KOPT-K1 (cell line): ENCODE data around the gene CRADD.

Experiments
- H3K27ac ChIP-seq: fragments of 200-600 bp; sonication (generic); 2 replicates; pipeline ENCODE4 v1.5.1; 2016; ENCODE audit warnings: antibody characterized with exemption, mild to moderate bottlenecking, low read depth, low read length; ENCODE audit not compliant: poor library complexity, severe bottlenecking
- H3K36me3 ChIP-seq: fragments of 200-600 bp; sonication (generic); 2 replicates; pipeline ENCODE4 v1.5.1; 2017; ENCODE audit warnings: antibody characterized with exemption, mild to moderate bottlenecking, low read length, moderate library complexity; ENCODE audit not compliant: insufficient read depth
- H3K9me3 ChIP-seq: fragments of 200-600 bp; sonication (generic); 2 replicates; pipeline ENCODE4 v1.5.1; 2017; ENCODE audit warnings: antibody characterized with exemption, low read length, mild to moderate bottlenecking; ENCODE audit not compliant: insufficient read depth, poor library complexity, severe bottlenecking

Gene CRADD

GRCh38 chr12:93904124-93904523, 226.9 kb downstream of the CRADD start:
- H3K27ac ChIP-seq: no peak overlapping the region
- no peaks in the 10 kb centered on the region for H3K36me3 ChIP-seq

GRCh38 chr12:93908264-93908663, 231.1 kb downstream of the CRADD start:
- Histone ChIP-seq H3K9me3 (no peaks in the 10 kb centered on the region), H3K27ac (no peak overlapping the region), H3K36me3 (no peaks in the 10 kb centered on the region)

More at GRCh38 chr12:93904124-93904523, 226.9 kb downstream of the CRADD start:
- peaks cover 7% of the 10 kb centered on the region for H3K9me3 ChIP-seq

GRCh38 chr12:93908846-93909567, 231.8 kb downstream of the CRADD start:
- Histone ChIP-seq H3K27ac (no peak overlapping the region), H3K36me3 (no peaks in the 10 kb centered on the region), H3K9me3 (no peaks in the 10 kb centered on the region)

- Histone ChIP-seq H3K9me3 (no peaks in the 10 kb centered on the region), H3K27ac (no peak overlapping the region), H3K36me3 (no peaks in the 10 kb centered on the region)
Measured at GRCh38 chr12:93911396-93911795, 234.2 kb downstream of the CRADD start.

GRCh38 chr12:93912086-93912733, 235.0 kb downstream of the CRADD start:
- no peak overlapping the region for H3K27ac ChIP-seq
- H3K9me3 ChIP-seq: no peaks in the 10 kb centered on the region
- no peaks in the 10 kb centered on the region for H3K36me3 ChIP-seq

- no peaks in the 10 kb centered on the region for H3K36me3 ChIP-seq
- H3K27ac ChIP-seq: no peak overlapping the region
- no peaks in the 10 kb centered on the region for H3K9me3 ChIP-seq
Measured at GRCh38 chr12:93913845-93914244, 236.7 kb downstream of the CRADD start.

- no peaks in the 10 kb centered on the region for H3K36me3 ChIP-seq
- H3K27ac ChIP-seq: no peak overlapping the region
- no peaks in the 10 kb centered on the region for H3K9me3 ChIP-seq
Measured at GRCh38 chr12:93914281-93914680, 237.1 kb downstream of the CRADD start.

- Histone ChIP-seq H3K36me3 (no peaks in the 10 kb centered on the region), H3K27ac (no peak overlapping the region), H3K9me3 (no peaks in the 10 kb centered on the region)
Measured at GRCh38 chr12:93915411-93915810, 238.2 kb downstream of the CRADD start.

- Histone ChIP-seq H3K36me3 (no peaks in the 10 kb centered on the region), H3K27ac (no peak overlapping the region), H3K9me3 (no peaks in the 10 kb centered on the region)
Measured at GRCh38 chr12:93916402-93916801, 239.2 kb downstream of the CRADD start.

- H3K9me3 ChIP-seq: no peaks in the 10 kb centered on the region
- H3K27ac ChIP-seq: no peak overlapping the region
- no peaks in the 10 kb centered on the region for H3K36me3 ChIP-seq
Measured at GRCh38 chr12:93918262-93918661, 241.1 kb downstream of the CRADD start.

- Histone ChIP-seq H3K27ac (no peak overlapping the region), H3K36me3 (no peaks in the 10 kb centered on the region), H3K9me3 (no peaks in the 10 kb centered on the region)
Measured at GRCh38 chr12:93918900-93919299, 241.7 kb downstream of the CRADD start.

GRCh38 chr12:93921521-93921920, 244.3 kb downstream of the CRADD start:
- no peaks in the 10 kb centered on the region for H3K36me3 ChIP-seq
- H3K27ac ChIP-seq: no peak overlapping the region
- H3K9me3 ChIP-seq: peaks cover 11% of the 10 kb centered on the region

- no peak overlapping the region for H3K27ac ChIP-seq
- H3K9me3 ChIP-seq: peaks cover 11% of the 10 kb centered on the region
- no peaks in the 10 kb centered on the region for H3K36me3 ChIP-seq
Measured at GRCh38 chr12:93922583-93923006, 245.4 kb downstream of the CRADD start.

GRCh38 chr12:93924367-93924766, 247.2 kb downstream of the CRADD start:
- Histone ChIP-seq H3K9me3 (peaks cover 25% of the 10 kb centered on the region), H3K36me3 (no peaks in the 10 kb centered on the region), H3K27ac (no peak overlapping the region)

GRCh38 chr12:93925585-93926205, 248.5 kb downstream of the CRADD start:
- H3K27ac ChIP-seq: no peak overlapping the region
- H3K36me3 ChIP-seq: no peaks in the 10 kb centered on the region
- peaks cover 28% of the 10 kb centered on the region for H3K9me3 ChIP-seq
